ENCODE results near the gene NOTUM.

Gene NOTUM

DNA sequence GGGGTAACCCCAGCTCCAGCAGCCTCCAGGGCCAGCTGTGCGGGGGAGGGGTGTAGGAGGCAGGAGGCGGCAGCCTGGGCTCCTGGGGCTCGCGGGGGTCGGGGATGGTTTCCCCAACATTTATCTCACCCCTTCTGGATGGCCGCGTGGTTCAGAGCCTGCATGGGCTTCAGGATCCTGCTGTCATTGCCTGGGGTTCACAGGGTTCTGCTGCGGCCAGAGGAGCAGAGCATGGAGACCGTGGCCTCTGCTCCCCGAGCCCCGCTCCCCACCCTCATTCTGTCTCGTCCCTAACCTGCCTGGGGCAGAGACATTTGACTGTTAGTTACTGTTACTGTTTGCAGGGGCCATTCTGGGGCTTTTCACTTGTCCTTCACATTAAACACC is 18.8 kb downstream of the NOTUM start:
- TF ChIP-seq, protein P1, sequence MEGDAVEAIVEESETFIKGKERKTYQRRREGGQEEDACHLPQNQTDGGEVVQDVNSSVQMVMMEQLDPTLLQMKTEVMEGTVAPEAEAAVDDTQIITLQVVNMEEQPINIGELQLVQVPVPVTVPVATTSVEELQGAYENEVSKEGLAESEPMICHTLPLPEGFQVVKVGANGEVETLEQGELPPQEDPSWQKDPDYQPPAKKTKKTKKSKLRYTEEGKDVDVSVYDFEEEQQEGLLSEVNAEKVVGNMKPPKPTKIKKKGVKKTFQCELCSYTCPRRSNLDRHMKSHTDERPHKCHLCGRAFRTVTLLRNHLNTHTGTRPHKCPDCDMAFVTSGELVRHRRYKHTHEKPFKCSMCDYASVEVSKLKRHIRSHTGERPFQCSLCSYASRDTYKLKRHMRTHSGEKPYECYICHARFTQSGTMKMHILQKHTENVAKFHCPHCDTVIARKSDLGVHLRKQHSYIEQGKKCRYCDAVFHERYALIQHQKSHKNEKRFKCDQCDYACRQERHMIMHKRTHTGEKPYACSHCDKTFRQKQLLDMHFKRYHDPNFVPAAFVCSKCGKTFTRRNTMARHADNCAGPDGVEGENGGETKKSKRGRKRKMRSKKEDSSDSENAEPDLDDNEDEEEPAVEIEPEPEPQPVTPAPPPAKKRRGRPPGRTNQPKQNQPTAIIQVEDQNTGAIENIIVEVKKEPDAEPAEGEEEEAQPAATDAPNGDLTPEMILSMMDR (conservative IDR thresholded peaks at IDR 0.05; ENCODE audit: low read depth), result no peak
- ChIA-PET CTCF (interaction anchor here (0.7 kb wide), 1 partner anchor 14 kb away, joined by 5 read pairs; no protein-coding TSS in a partner anchor), POLR2A (ENCODE audit: low non-redundant PET) (no interaction called here)
- H3K27ac ChIP-seq, result no peak overlapping the region
- DNase-seq (ENCODE audit: low spot score), result no peak

- DNase-seq (ENCODE audit: low spot score), result no peak
- ChIA-PET CTCF (no interaction called here), POLR2A (ENCODE audit: low non-redundant PET) (no interaction called here)
- H3K27ac ChIP-seq, result no peak overlapping the region
- TF ChIP-seq, protein P1 (conservative IDR thresholded peaks at IDR 0.05; ENCODE audit: low read depth), result no peak
Observed at GRCh38 chr17:81941484-81942166, 19.4 kb downstream of the NOTUM start.

- TF ChIP-seq, protein P1 (conservative IDR thresholded peaks at IDR 0.05; ENCODE audit: low read depth), result no peak
- ChIA-PET POLR2A (ENCODE audit: low non-redundant PET) (no interaction called here), CTCF (interaction anchor here (0.6 kb wide), 1 partner anchor 97 kb away, joined by 4 read pairs; the partner anchor contains the start of gene DCXR)
- peak overlapping the region; percentile 15; the same call in 1 of the 2 replicates for H3K27ac ChIP-seq
- DNase-seq (ENCODE audit: low spot score), result no peak
Observed at GRCh38 chr17:81940538-81941483, 20.2 kb downstream of the NOTUM start.

GRCh38 chr17:81939881-81940385 is 21.1 kb downstream of the NOTUM start:
- TF ChIP-seq, protein P1 (conservative IDR thresholded peaks at IDR 0.05; ENCODE audit: low read depth), result no peak
- DNase-seq (ENCODE audit: low spot score), result no peak
- CTCF ChIA-PET, result interaction anchor here (0.6 kb wide), 1 partner anchor 98 kb away, joined by 4 read pairs; the partner anchor contains the start of gene DCXR
- H3K27ac ChIP-seq, result peak overlapping the region; percentile 15
- POLR2A ChIA-PET (ENCODE audit: low non-redundant PET), result interaction anchor here (0.6 kb wide), 1 partner anchor 10 kb away, joined by 3 read pairs; no protein-coding TSS in a partner anchor

GRCh38 chr17:81939218-81939617 is 21.8 kb downstream of the NOTUM start:
- TF ChIP-seq, protein P1 (conservative IDR thresholded peaks at IDR 0.05; ENCODE audit: low read depth), result no peak
- POLR2A ChIA-PET (ENCODE audit: low non-redundant PET), result no interaction called here
- peak overlapping the region; percentile 15; the same call in 1 of the 2 replicates for H3K27ac ChIP-seq
- CTCF ChIA-PET, result interaction anchor here (1.4 kb wide), 1 partner anchor 20 kb away, joined by 4 read pairs; no protein-coding TSS in a partner anchor
- no peak for DNase-seq (ENCODE audit: low spot score)

GRCh38 chr17:81935709-81936084 is 25.3 kb downstream of the NOTUM start:
- CTCF ChIA-PET, result interaction anchor here (1.8 kb wide), 1 partner anchor 24 kb away, joined by 6 read pairs; no protein-coding TSS in a partner anchor

More at GRCh38 chr17:81935709-81936084, 25.3 kb downstream of the NOTUM start:
- H3K27ac ChIP-seq, result peak overlapping the region; percentile 98
- TF ChIP-seq, protein P1 (conservative IDR thresholded peaks at IDR 0.05; ENCODE audit: low read depth), result no peak
- DNase-seq (ENCODE audit: low spot score), result no peak
- POLR2A ChIA-PET (ENCODE audit: low non-redundant PET), result no interaction called here
